Mucosa of stomach (tissue), 1 donor: ENCODE measurements around the gene RPL11.
"Not testable (repeated sequence)": the region's sequence is repeated elsewhere in the genome, so short reads cannot be mapped to it uniquely, and the experiment has no call there.

Source experiments
- H3K27me3 ChIP-seq: one replicate; pipeline ENCODE4 v1.7.0; 2013; ENCODE audit warnings: mild to moderate bottlenecking, low read length; ENCODE audit not compliant: control insufficient read depth, insufficient read depth
- H3K36me3 ChIP-seq: one replicate; pipeline ENCODE4 v1.7.0; 2013; ENCODE audit warnings: low read length; ENCODE audit not compliant: control insufficient read depth, insufficient read depth
- H3K4me1 ChIP-seq: one replicate; pipeline ENCODE4 v1.7.0; 2013; ENCODE audit warnings: mild to moderate bottlenecking, low read length; ENCODE audit not compliant: control insufficient read depth, insufficient read depth
- H3K4me3 ChIP-seq: one replicate; pipeline ENCODE4 v1.7.0; 2013; ENCODE audit warnings: low read length
- H3K9ac ChIP-seq: one replicate; pipeline ENCODE4 v1.7.0; 2013; ENCODE audit warnings: mild to moderate bottlenecking, low read length, moderate library complexity
- H3K9me3 ChIP-seq: one replicate; pipeline ENCODE4 v1.7.0; 2013; ENCODE audit warnings: mild to moderate bottlenecking, low read length, moderate library complexity; ENCODE audit not compliant: control insufficient read depth
- donor health status: Pancreatic carcinoma.

Gene RPL11

GRCh38 chr1:23660671-23661070, 30.9 kb upstream of the RPL11 start:
- no peak overlapping the region for H3K9ac ChIP-seq
- no peak overlapping the region for H3K4me3 ChIP-seq
- H3K4me1 ChIP-seq, result no peaks in the 10 kb centered on the region
- H3K36me3 ChIP-seq, result no peaks in the 10 kb centered on the region
- H3K9me3 ChIP-seq, result no peaks in the 10 kb centered on the region
- no peaks in the 10 kb centered on the region for H3K27me3 ChIP-seq

GRCh38 chr1:23661887-23662286, 29.7 kb upstream of the RPL11 start:
- no peak overlapping the region for H3K4me3 ChIP-seq
- no peaks in the 10 kb centered on the region for H3K27me3 ChIP-seq
- H3K36me3 ChIP-seq, result no peaks in the 10 kb centered on the region
- no peak overlapping the region for H3K9ac ChIP-seq
- no peaks in the 10 kb centered on the region for H3K9me3 ChIP-seq
- no peaks in the 10 kb centered on the region for H3K4me1 ChIP-seq

- Histone ChIP-seq H3K9me3 (no peaks in the 10 kb centered on the region), H3K4me1 (no peaks in the 10 kb centered on the region), H3K9ac (no peak overlapping the region), H3K4me3 (no peak overlapping the region), H3K27me3 (no peaks in the 10 kb centered on the region), H3K36me3 (no peaks in the 10 kb centered on the region)
Measured at GRCh38 chr1:23664837-23665795, 26.5 kb upstream of the RPL11 start.

- Histone ChIP-seq H3K4me3 (no peak overlapping the region), H3K36me3 (no peaks in the 10 kb centered on the region), H3K9me3 (no peaks in the 10 kb centered on the region), H3K9ac (no peak overlapping the region), H3K27me3 (no peaks in the 10 kb centered on the region), H3K4me1 (no peaks in the 10 kb centered on the region)
Measured at GRCh38 chr1:23667411-23667810, 24.2 kb upstream of the RPL11 start.

- Histone ChIP-seq H3K27me3 (no peaks in the 10 kb centered on the region), H3K36me3 (no peaks in the 10 kb centered on the region), H3K9ac (no peak overlapping the region), H3K4me3 (no peak overlapping the region), H3K4me1 (peaks cover 6% of the 10 kb centered on the region), H3K9me3 (no peaks in the 10 kb centered on the region)
Measured at GRCh38 chr1:23670709-23671108, 20.9 kb upstream of the RPL11 start.

GRCh38 chr1:23673086-23673813, 18.4 kb upstream of the RPL11 start:
- Histone ChIP-seq H3K9me3 (no peaks in the 10 kb centered on the region), H3K4me3 (no peak overlapping the region), H3K27me3 (no peaks in the 10 kb centered on the region), H3K36me3 (no peaks in the 10 kb centered on the region), H3K9ac (no peak overlapping the region), H3K4me1 (peaks cover 6% of the 10 kb centered on the region)

GRCh38 chr1:23679815-23680214, 11.8 kb upstream of the RPL11 start:
- Histone ChIP-seq H3K4me1 (peaks cover 10% of the 10 kb centered on the region), H3K27me3 (peaks cover 4% of the 10 kb centered on the region), H3K4me3 (no peak overlapping the region), H3K36me3 (no peaks in the 10 kb centered on the region), H3K9ac (no peak overlapping the region), H3K9me3 (no peaks in the 10 kb centered on the region)

- no peak overlapping the region for H3K4me3 ChIP-seq
- H3K36me3 ChIP-seq, result no peaks in the 10 kb centered on the region
- peaks cover 10% of the 10 kb centered on the region for H3K4me1 ChIP-seq
- H3K9ac ChIP-seq, result no peak overlapping the region
- H3K9me3 ChIP-seq, result no peaks in the 10 kb centered on the region
- peaks cover 4% of the 10 kb centered on the region for H3K27me3 ChIP-seq
Measured at GRCh38 chr1:23682946-23683345, 8.7 kb upstream of the RPL11 start.

GRCh38 chr1:23684415-23684814, 7.2 kb upstream of the RPL11 start:
- peaks cover 10% of the 10 kb centered on the region for H3K4me1 ChIP-seq
- H3K9ac ChIP-seq, result no peak overlapping the region
- no peaks in the 10 kb centered on the region for H3K27me3 ChIP-seq
- no peaks in the 10 kb centered on the region for H3K36me3 ChIP-seq
- no peak overlapping the region for H3K4me3 ChIP-seq
- no peaks in the 10 kb centered on the region for H3K9me3 ChIP-seq

- H3K9me3 ChIP-seq, H3K9ac ChIP-seq, H3K4me1 ChIP-seq, H3K4me3 ChIP-seq, H3K27me3 ChIP-seq, H3K36me3 ChIP-seq: not testable (repeated sequence)
Measured at GRCh38 chr1:23685197-23685596, 6.4 kb upstream of the RPL11 start.

GRCh38 chr1:23687680-23688079, 3.9 kb upstream of the RPL11 start:
- not testable (repeated sequence) for H3K36me3 ChIP-seq, H3K27me3 ChIP-seq, H3K4me3 ChIP-seq, H3K4me1 ChIP-seq, H3K9me3 ChIP-seq, H3K9ac ChIP-seq

GRCh38 chr1:23688281-23688680, 3.3 kb upstream of the RPL11 start:
- H3K36me3 ChIP-seq, H3K9ac ChIP-seq, H3K4me3 ChIP-seq, H3K9me3 ChIP-seq, H3K27me3 ChIP-seq, H3K4me1 ChIP-seq: not testable (repeated sequence)
